B cell (primary cell): ENCODE results near the gene SLC13A2. TPM values are rescaled to one million over a fixed set of nuclear protein-coding genes. Genes with fewer than 3 reads are reported as not detected.

ENCODE experiments used
- ATAC-seq: fragments of 200-7000 bp; cut with Tn5 transposase; one replicate; pipeline ENCODE4 v1.10.0; 2021; ENCODE audit warnings: low read depth, mild to moderate bottlenecking, moderate number of reproducible peaks, moderate library complexity
- CTCF ChIA-PET: fragments of 350-600 bp; sonication (Branson Sonifier 250); formaldehyde crosslinking; loops from one replicate; lab custom pipeline; 2021; ENCODE audit warnings: antibody characterized with exemption, inconsistent platforms; lab: Charles Lee
- POLR2A ChIA-PET: fragments of 350-600 bp; sonication (Branson Sonifier 250); formaldehyde crosslinking; loops from one replicate; lab custom pipeline; 2021; ENCODE audit warnings: antibody characterized with exemption; lab: Charles Lee
- DNase-seq: peaks from one replicate; pipeline ENCODE4 v3.0.0; 2013
- H2AFZ ChIP-seq: 2 replicates; pipeline ENCODE4 v1.6.1; 2012; ENCODE audit warnings: mild to moderate bottlenecking, low read depth, low read length; ENCODE audit not compliant: insufficient read depth, poor library complexity, severe bottlenecking
- H3K27ac ChIP-seq, 2 donors: 1 replicate in 1 of 2; 2 replicates in 1 of 2; pipeline ENCODE4 v1.5.1; 2012 to 2013; ENCODE audit warnings: low read length in 2 of 2, mild to moderate bottlenecking in 2 of 2, moderate library complexity in 1 of 2
- H3K27me3 ChIP-seq, 4 experiments: fragments of 200-600 bp in 1 of 4; sonication (generic) in 1 of 4; replicated peaks in 1 of 4; 1 replicate in 2 of 4; 2 replicates in 2 of 4; pipeline versions ENCODE4 v1.6.1 to v1.7.0; 2013 to 2016; ENCODE audit warnings: low read length in 3 of 4, mild to moderate bottlenecking in 2 of 4, mixed read lengths in 1 of 4, moderate library complexity in 1 of 4; ENCODE audit not compliant: insufficient read depth in 4 of 4, control insufficient read depth in 3 of 4; ENCODE audit errors: control extremely low read depth in 1 of 4
- H3K36me3 ChIP-seq, 2 experiments: replicated peaks in 1 of 2; 1 replicate in 1 of 2; 2 replicates in 1 of 2; pipeline versions ENCODE4 v1.6.1 to v1.7.1; 2013; ENCODE audit warnings: low read length in 1 of 2; ENCODE audit not compliant: insufficient read depth in 2 of 2, control insufficient read depth in 1 of 2; ENCODE audit errors: control extremely low read depth in 1 of 2, extremely low read depth in 1 of 2
- H3K4me1 ChIP-seq, 2 donors: fragments of 200-600 bp in 1 of 2; sonication (generic) in 1 of 2; 1 replicate in 1 of 2; 2 replicates in 1 of 2; pipeline versions ENCODE4 v1.5.1 to v1.6.1; 2013 to 2017; ENCODE audit warnings: low read length in 2 of 2; ENCODE audit not compliant: control insufficient read depth in 2 of 2, insufficient read depth in 2 of 2
- H3K4me2 ChIP-seq: replicated peaks from 2 replicates; pipeline ENCODE3; 2012; ENCODE audit warnings: mild to moderate bottlenecking, low read depth, low read length; ENCODE audit not compliant: poor library complexity, severe bottlenecking
- H3K4me3 ChIP-seq, 5 experiments: fragments of 200-600 bp in 1 of 5; sonication (generic) in 1 of 5; 1 replicate in 3 of 5; 2 replicates in 2 of 5; pipeline versions ENCODE4 v1.5.1 to v1.7.0; 2011 to 2016; ENCODE audit warnings: low read length in 4 of 5, mild to moderate bottlenecking in 4 of 5, low read depth in 2 of 5, control low read depth in 1 of 5, moderate library complexity in 1 of 5; ENCODE audit not compliant: insufficient read depth in 1 of 5; ENCODE audit errors: control extremely low read depth in 1 of 5, extremely low read depth in 1 of 5
- H3K79me2 ChIP-seq: fragments of 200-600 bp; sonication (generic); one replicate; pipeline ENCODE4 v1.6.0; 2016; ENCODE audit warnings: low read length; ENCODE audit not compliant: control insufficient read depth, insufficient read depth
- H3K9ac ChIP-seq: fragments of 200-600 bp; sonication (generic); 2 replicates; pipeline ENCODE4 v1.6.1; 2017; ENCODE audit warnings: mild to moderate bottlenecking, low read length, moderate library complexity
- H3K9me3 ChIP-seq, 3 donors: one replicate each; pipeline versions ENCODE4 v1.6.1 to v1.7.1; 2013; ENCODE audit warnings: low read length in 2 of 3; ENCODE audit not compliant: control insufficient read depth in 2 of 3, insufficient read depth in 1 of 3; ENCODE audit errors: control extremely low read depth in 1 of 3
- H4K20me1 ChIP-seq: 2 replicates; pipeline ENCODE4 v1.6.0; 2012; ENCODE audit warnings: mild to moderate bottlenecking, low read length; ENCODE audit not compliant: insufficient read depth, control insufficient read depth, poor library complexity, severe bottlenecking
- H3K27ac Mint-ChIP-seq: one replicate; pipeline ENCODE4 v1.8.0; 2021; ENCODE audit warnings: mixed read lengths
- H3K27me3 Mint-ChIP-seq: one replicate; pipeline ENCODE4 v1.8.0; 2021; ENCODE audit warnings: mixed read lengths
- H3K4me1 Mint-ChIP-seq: one replicate; pipeline ENCODE4 v1.8.0; 2021; ENCODE audit warnings: mixed read lengths
- H3K4me3 Mint-ChIP-seq: one replicate; pipeline ENCODE4 v1.8.0; 2021; ENCODE audit warnings: mixed read lengths
- H3K9me3 Mint-ChIP-seq: one replicate; pipeline ENCODE4 v1.8.0; 2022; ENCODE audit warnings: mixed read lengths; ENCODE audit not compliant: insufficient read depth
- EZH2 ChIP-seq: IDR thresholded peaks from 2 replicates; pipeline ENCODE4 v1.6.1; 2012; ENCODE audit warnings: borderline replicate concordance, low read depth, mild to moderate bottlenecking, moderate library complexity, low read length; ENCODE audit not compliant: insufficient read depth, poor library complexity, severe bottlenecking
- WGBS: methylation state at CpG from one replicate; pipeline ENCODE4 v1.1.5; 2013; ENCODE audit warnings: missing lambda C conversion rate; ENCODE audit not compliant: insufficient coverage; 5-methylcytosine and 5-hydroxymethylcytosine counted together
- intact Hi-C: fragments of 100-400 bp; cut with micrococcal nuclease; formaldehyde crosslinking; loops from one replicate; pipeline ENCODE4 v1.10.0; 2022
- polyA plus RNA-seq: library from polyadenylated mRNA; depleted of rRNA; stranded (reverse); fragments of >200 nt; gene quantifications from 2 replicates; pipeline ENCODE4 v1.2.3, GENCODE V29; 2012
- total RNA-seq, 2 donors: library from RNA; stranded (reverse); fragments of 120-200 nt in 1 of 2; gene quantifications; 1 replicate in 1 of 2; 2 replicates in 1 of 2; pipeline versions ENCODE4 v1.2.3 to v1.2.4, GENCODE V29; 2013 to 2022
- TF ChIP-seq, protein P1 (sequence below): fragments of 200-600 bp; IDR thresholded peaks from one replicate; pipeline ENCODE4 v1.8.0; 2022; ENCODE audit warnings: antibody characterized with exemption, mild to moderate bottlenecking

The SLC13A2 gene
- total and polyA plus RNA-seq, 2 donors (not counting 1 experiment from before 2014, with no cell fraction given): not detected

- Histone ChIP-seq H3K9ac (no peak overlapping the region), H3K27ac (no peak overlapping the region), H3K4me2 (no peak overlapping the region), H3K4me1 (no peaks in the 10 kb centered on the region), H3K36me3 (no peaks in the 10 kb centered on the region), H3K9me3 (no peaks in the 10 kb centered on the region), H3K27me3 (no peaks in the 10 kb centered on the region), H4K20me1 (no peaks in the 10 kb centered on the region), H3K79me2 (no peaks in the 10 kb centered on the region), H2AFZ (no peak overlapping the region), H3K4me3 (no peak overlapping the region)
- no peak overlapping the region for H3K27ac Mint-ChIP-seq
- 68% methylated on average over 2 of the region's 3 CpGs for WGBS
- no peaks in the 10 kb centered on the region for H3K9me3 Mint-ChIP-seq
- H3K4me3 Mint-ChIP-seq: no peak overlapping the region
- intact Hi-C loops: no loop called here
- H3K4me1 Mint-ChIP-seq: no peaks in the 10 kb centered on the region
- H3K27me3 Mint-ChIP-seq: peaks cover 9% of the 10 kb centered on the region
- POLR2A ChIA-PET: no interaction called here
- TF ChIP-seq, protein P1, sequence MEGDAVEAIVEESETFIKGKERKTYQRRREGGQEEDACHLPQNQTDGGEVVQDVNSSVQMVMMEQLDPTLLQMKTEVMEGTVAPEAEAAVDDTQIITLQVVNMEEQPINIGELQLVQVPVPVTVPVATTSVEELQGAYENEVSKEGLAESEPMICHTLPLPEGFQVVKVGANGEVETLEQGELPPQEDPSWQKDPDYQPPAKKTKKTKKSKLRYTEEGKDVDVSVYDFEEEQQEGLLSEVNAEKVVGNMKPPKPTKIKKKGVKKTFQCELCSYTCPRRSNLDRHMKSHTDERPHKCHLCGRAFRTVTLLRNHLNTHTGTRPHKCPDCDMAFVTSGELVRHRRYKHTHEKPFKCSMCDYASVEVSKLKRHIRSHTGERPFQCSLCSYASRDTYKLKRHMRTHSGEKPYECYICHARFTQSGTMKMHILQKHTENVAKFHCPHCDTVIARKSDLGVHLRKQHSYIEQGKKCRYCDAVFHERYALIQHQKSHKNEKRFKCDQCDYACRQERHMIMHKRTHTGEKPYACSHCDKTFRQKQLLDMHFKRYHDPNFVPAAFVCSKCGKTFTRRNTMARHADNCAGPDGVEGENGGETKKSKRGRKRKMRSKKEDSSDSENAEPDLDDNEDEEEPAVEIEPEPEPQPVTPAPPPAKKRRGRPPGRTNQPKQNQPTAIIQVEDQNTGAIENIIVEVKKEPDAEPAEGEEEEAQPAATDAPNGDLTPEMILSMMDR: no peak
- no peak for TF ChIP-seq EZH2
- ATAC-seq: no peak
- CTCF ChIA-PET: no interaction called here
- no peak for DNase-seq
Measured at GRCh38 chr17:28478712-28479615, 5.5 kb downstream of the SLC13A2 start.

- WGBS: 95% methylated on average over 5 of the region's 5 CpGs
- ATAC-seq (no peak), DNase-seq (no peak)
- intact Hi-C loops: no loop called here
- H3K4me3 Mint-ChIP-seq: no peak overlapping the region
- no peak overlapping the region for H3K27ac Mint-ChIP-seq
- no peak overlapping the region for H2AFZ ChIP-seq
- POLR2A ChIA-PET: no interaction called here
- H3K27me3 Mint-ChIP-seq: peaks cover 8% of the 10 kb centered on the region
- no peaks in the 10 kb centered on the region for H3K4me1 Mint-ChIP-seq
- H4K20me1 ChIP-seq: no peaks in the 10 kb centered on the region
- no peak overlapping the region for H3K4me3 ChIP-seq
- no peaks in the 10 kb centered on the region for H3K9me3 Mint-ChIP-seq
- no peak for TF ChIP-seq EZH2
- TF ChIP-seq, protein P1: no peak
- no peak overlapping the region for H3K4me2 ChIP-seq
- no peaks in the 10 kb centered on the region for H3K9me3 ChIP-seq
- H3K27ac ChIP-seq: no peak overlapping the region
- no peaks in the 10 kb centered on the region for H3K36me3 ChIP-seq
- no peak overlapping the region for H3K9ac ChIP-seq
- H3K4me1 ChIP-seq: no peaks in the 10 kb centered on the region
- H3K79me2 ChIP-seq: no peaks in the 10 kb centered on the region
- no peaks in the 10 kb centered on the region for H3K27me3 ChIP-seq
- CTCF ChIA-PET: no interaction called here
Measured at GRCh38 chr17:28480278-28480677, 6.8 kb downstream of the SLC13A2 start.
